GM18861 (cell line): Measurements from ENCODE around the gene CCR1.
A peak's percentile ranks its signal among the peaks of the same experiment; 100 is the strongest.

Experiments used
- ATAC-seq: cut with Tn5 transposase; IDR thresholded peaks from one replicate; pipeline ENCODE4 v1.9.1; 2021; ENCODE audit not compliant: unreplicated experiment

The CCR1 gene

DNA sequence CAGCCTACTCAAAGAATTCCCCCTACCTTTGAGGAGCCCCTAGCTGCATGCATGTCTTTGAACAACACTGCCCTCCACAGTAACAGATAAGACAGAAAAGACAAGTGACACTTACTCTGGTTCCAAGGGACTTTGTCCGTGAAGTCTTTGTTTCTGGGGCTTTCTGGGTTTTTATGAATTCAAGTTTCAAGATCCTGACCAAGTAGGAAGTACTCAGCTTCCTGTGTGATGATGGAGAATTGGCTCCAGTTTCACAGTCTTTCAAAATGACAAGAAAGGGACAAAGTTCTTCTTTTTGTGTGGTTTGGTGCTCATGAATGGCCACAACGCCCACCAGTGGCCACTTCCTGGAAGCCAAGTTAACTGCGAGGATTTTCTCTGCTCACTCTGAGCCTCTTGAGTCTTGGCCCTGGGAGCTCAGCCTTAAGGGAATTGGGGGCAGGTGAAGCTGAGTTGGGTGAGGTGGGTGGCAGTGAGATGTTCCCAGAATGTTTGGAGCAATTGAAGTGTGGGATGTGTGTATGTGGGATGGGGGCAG is at the start of gene CCR1:
CCR1 (minus strand) TSS at position 147 of the 538 bp plus-strand sequence. CDS start 4,000 bp downstream, outside the sequence.
- ATAC-seq = peak; percentile 61

GRCh38 chr3:46252980-46253379 is 44.9 kb upstream of the CCR1 start:
- no peak for ATAC-seq

DNA sequence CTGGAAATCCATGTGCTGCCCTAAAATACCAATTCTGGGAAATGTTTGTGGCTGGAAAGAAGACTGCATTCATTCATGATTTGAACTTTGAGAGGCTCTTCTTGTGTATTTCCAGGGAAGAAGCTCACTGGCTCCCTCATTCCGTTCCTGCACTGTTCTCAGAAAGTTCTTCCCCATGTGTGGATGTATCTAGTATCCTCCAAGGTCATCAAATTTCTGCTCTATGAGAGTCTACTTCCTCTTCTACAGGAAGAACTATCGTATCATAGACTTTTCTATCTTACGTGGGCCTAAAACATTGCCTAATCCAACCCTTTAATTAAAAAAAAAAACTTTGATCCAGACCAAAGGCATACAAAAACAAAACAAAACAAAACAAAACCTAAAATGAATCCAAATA is 37.0 kb upstream of the CCR1 start:
- no peak for ATAC-seq

DNA sequence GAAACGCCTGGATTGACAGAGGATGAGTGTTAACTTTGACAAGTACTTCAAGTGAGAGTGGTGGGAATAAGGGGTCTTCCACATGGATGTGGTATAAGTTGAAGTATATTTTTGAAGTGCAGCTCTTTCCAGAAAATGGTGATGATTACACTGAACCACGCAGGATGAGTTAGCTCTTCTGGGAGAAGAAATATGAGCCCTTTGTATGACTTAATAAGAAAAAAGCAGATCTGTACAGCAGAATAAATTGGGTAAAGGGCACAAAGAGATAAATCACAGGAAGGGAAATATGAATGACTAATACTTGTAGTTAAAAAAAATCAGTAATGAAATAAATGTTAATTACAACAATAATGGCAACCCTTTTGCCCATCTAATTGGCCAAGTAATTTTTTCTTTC is 35.4 kb upstream of the CCR1 start:
- no peak for ATAC-seq

DNA sequence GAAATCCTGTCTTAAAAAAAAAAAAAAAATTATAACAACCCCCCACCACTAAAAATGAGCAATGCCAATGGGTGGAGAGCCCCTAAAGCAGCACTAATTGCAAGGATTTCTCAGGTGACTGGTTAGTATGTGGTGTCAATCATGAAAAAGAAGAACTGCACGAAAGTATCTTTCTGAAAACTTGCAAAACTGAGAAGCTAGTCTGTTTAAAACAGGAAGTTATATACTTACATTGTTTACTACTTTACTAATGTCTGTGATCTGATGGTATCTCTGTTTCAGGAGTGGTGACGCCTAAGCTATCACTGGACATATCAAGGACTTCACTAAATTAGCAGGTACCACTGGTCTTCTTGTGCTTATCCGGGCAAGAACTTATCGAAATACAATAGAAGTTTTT is 34.0 kb upstream of the CCR1 start, which contains the start of gene CCR3:
CCR3 (plus strand) TSS at position 341 of the 400 bp plus-strand sequence. CDS start 22,699 bp downstream, outside the sequence.
- no peak for ATAC-seq

- no peak for ATAC-seq
Measured at GRCh38 chr3:46239952-46240351, 31.8 kb upstream of the CCR1 start.

GRCh38 chr3:46239301-46239938 is 31.3 kb upstream of the CCR1 start:
- no peak for ATAC-seq

GRCh38 chr3:46238386-46238785 is 30.3 kb upstream of the CCR1 start:
- ATAC-seq = no peak

DNA sequence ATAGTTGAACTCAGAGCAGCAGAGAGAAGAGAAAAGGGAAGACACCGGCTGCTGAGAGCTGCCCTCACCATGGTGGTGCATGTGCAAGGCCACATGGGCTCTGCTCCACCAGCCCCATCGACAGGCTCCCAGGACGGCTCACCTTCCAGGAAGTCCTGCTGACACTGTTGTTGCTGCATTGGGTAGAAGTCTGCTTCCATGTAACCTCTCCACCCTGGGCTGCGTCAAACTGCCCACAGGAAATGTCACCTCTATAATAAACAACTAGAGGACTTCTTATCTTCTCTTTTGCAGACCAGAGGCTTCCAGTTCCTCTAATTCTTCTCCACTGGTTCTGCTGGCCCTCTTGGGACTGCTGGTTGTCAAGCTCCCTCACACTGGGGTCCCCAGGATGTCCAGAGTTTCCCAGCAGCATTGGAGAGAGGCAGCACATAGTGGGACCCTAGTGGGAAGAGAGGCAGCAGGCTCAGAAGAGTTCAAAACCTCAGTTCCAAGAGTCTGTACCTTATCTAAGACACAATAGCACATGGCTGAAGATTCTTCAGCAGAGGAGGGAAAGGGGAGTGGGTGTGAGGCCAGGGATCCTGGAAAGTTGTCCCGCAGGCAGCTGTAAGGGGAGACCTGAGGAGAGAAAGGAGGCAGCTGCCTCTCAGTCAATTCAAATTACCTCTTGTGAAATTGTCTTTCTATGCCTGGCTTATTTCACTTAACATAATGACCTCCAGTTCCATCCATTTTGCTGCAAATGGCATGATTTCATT is 28.4 kb upstream of the CCR1 start:
- no peak for ATAC-seq

GRCh38 chr3:46235425-46235824 is 27.3 kb upstream of the CCR1 start:
- no peak for ATAC-seq

GRCh38 chr3:46233194-46233593 is 25.1 kb upstream of the CCR1 start:
- no peak for ATAC-seq

DNA sequence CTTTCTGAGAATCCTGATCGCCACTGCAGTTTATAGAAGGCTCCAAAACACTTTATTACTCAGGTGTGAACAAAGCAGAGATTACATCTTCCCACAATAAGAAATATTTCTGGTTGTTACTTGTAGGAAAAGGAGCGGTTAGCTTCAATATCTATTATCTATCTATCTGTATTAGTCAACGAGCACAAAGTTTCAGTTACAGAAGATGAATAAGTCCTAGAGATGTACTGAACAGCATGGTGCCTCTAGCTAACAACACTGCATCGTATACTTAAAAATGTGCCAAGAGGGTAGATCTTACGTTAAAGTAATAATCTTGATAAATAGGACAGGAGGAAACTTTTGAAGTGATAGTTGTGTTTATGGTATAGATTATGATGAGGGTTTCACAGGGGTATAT is 23.2 kb upstream of the CCR1 start:
- no peak for ATAC-seq

- no peak for ATAC-seq
Measured at GRCh38 chr3:46228260-46229242, 20.4 kb upstream of the CCR1 start.

DNA sequence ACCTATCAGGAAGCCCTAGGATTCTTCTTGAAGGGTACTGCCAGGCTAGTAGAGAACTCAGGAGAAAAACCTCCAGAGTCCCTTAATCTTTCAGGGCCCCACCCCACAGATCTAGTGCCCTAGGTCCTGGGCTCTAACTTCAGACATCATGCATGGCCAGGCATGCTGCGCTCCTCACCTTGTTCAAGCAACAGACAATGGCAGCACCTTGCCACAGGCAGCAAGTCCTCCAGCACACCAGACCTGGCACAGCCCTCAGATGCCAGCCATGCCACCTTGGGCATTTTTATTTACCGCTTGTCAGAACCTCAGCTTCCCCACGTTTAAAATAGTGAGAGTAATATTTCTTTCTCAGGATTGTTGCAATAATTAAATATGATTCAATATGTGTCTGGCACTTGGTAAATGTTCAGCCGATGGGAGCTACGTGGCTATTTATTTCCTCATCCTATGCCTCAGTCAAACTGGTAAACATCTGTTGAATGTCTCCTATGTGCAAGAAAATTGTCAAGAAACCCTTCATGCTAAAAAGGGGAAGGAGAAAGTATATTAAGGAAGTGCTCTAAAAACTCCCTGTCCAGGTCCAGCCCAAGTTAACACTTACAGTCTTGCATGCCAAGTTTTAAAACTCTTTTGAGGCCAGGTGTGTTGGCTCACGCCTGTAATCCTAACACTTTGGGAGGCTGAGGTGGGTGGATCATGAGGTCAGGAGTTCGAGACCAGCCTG is 14.5 kb upstream of the CCR1 start:
- no peak for ATAC-seq

- ATAC-seq = no peak
Measured at GRCh38 chr3:46221938-46222337, 13.8 kb upstream of the CCR1 start.

DNA sequence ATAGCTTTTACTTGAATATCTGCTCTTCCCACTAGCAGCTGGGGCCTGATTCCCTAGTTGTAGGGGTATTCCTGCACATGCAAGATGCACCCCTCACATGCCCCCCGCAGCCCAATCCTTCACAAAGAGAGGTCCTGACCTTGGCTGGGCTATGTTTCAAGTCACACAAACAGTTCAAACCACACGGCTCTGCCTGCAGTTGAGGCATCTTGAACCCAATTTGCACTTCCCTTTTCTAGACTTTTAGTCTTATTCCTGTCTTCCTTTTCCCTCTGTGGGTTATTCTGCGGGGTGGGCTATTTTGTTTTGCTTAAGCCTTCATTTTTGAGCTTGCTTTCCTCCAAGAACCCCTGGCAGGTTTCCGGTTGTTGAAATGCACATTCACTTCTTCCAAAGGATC is 13.3 kb upstream of the CCR1 start:
- ATAC-seq = no peak

- ATAC-seq = no peak
Measured at GRCh38 chr3:46218196-46218709, 10.1 kb upstream of the CCR1 start.

DNA sequence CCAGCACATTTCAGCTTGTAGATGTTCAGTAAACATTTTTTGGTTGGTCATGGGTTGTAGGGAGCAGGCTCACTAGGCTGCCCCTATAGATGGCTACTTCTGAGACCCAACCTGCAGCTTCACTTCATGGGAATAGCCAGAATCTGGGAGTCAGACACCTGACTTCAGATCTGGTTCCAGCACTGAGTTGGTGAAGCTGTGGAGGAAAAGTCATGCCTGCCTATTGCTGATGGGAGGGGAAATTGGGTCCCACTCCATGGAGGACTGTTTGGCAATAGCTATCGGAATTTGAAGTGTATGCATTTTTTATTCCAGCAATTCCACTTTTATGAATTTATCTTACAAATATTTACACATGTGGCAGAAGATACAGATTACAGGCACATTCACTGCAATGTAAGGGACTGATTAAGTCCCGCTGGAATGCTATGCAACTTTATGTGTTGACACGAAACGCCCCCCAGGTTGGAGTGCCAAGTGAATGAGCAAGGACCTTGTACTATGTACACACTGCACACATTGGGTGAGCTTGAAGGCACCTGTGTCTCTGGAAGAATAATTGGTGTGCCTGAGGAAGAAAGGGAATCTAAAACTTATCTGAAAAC is 7.8 kb upstream of the CCR1 start:
- ATAC-seq = no peak

DNA sequence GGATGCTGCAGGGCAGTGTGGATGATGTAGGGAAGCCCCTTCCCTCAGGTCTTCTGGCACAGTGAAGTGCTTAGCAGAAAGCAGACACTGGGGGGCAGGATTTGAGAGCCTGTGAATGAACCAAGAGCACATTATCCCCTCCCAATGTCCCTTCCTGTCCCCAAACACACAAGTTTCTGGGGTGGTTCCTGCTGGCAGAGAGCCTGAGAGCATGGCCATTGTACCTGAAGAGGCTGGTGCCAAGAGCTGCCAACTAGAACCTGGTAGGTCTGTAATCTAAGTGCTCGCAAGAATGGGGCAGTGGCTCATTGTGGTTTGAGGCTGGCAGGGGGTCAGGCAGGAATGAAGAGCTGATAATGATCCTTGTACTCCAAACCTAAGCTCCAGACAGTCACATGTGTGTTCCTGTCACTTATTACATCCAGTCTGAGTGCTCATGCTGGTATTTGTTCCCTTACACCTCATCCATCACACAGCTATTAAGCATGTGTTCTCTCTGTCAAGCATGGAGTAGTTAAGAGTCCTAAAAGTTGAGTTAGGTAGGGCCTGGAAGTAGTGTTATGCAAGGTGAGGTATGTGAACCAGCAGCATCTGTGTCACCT is 6.7 kb upstream of the CCR1 start:
- no peak for ATAC-seq
